ENCODE results near the gene SLC39A5. TPM values are rescaled to one million over a fixed set of nuclear protein-coding genes. Genes with fewer than 3 reads are reported as not detected.

The SLC39A5 gene
- polyA plus RNA-seq, 6 donors from 2014 or later: not detected

GRCh38 chr12:56221757-56222530 lies 7.9 kb upstream of the SLC39A5 start, which contains the start of gene RNF41:
RNF41 (minus strand) TSS chr12:56221922; CDS start chr12:56214047, 7,875 bp downstream.
- ATAC-seq (ENCODE audit: low read depth in 2 of 2) (peak; percentile 73 to 78), DNase-seq (peak; percentile 93)
- Mint-ChIP-seq H3K27ac (peak within 1 kb of the TSS; percentile 100), H3K36me3 (no peaks in the 10 kb centered on the region), H3K27me3 (no peaks in the 10 kb centered on the region), H3K4me1 (peaks cover 37 to 65% (median 46%) of the 10 kb centered on the region in 3 donors), H3K4me3 (peak within 1 kb of the TSS; percentile 97 to 100 (median 99)), H3K9me3 (no peaks in the 10 kb centered on the region)

- ATAC-seq (ENCODE audit: low read depth in 2 of 2) (no peak), DNase-seq (no peak)
- no peaks in the 10 kb centered on the region for H3K36me3 Mint-ChIP-seq
- no peaks in the 10 kb centered on the region for H3K9me3 Mint-ChIP-seq
- peak overlapping the region; percentile 97 to 100 (median 99) for H3K4me3 Mint-ChIP-seq
- no peaks in the 10 kb centered on the region for H3K27me3 Mint-ChIP-seq
- H3K27ac Mint-ChIP-seq: peak overlapping the region; percentile 100
- H3K4me1 Mint-ChIP-seq: peaks cover 37 to 65% (median 46%) of the 10 kb centered on the region in 3 donors
These were observed 7.3 kb upstream of the SLC39A5 start for GRCh38 chr12:56222531-56222895.

DNA sequence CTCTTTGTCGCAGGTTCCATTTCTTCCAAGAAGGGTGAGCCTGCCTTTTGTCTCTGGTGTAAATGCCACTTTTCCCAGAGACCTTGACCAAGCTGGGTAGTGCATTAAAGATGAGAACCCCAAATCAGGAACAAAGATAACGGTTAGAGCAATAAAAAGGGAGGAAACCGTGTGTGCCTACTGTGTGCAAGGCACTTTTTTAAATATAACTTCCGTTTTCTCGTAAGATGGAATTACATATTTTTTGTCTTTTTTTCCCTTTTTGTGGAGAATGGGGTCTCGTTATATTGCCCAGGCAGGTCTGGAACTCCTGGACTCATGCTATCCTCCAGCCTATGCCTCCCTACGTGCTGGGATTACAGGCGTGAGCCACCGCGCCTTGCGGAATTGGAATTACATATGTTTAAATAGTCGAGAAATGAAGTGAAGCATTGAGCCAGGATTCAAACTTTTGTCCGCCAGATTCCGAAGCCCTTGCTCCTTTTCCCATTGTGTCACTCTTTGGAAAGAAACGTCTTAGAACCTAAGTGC lies 6.2 kb upstream of the SLC39A5 start:
- H3K36me3 Mint-ChIP-seq: no peaks in the 10 kb centered on the region
- H3K9me3 Mint-ChIP-seq: no peaks in the 10 kb centered on the region
- H3K27me3 Mint-ChIP-seq: no peaks in the 10 kb centered on the region
- ATAC-seq (ENCODE audit: low read depth in 2 of 2) (no peak), DNase-seq (no peak)
- H3K4me3 Mint-ChIP-seq: peak overlapping the region; percentile 83 to 100 (median 97)
- H3K4me1 Mint-ChIP-seq: peaks cover 37 to 57% (median 46%) of the 10 kb centered on the region in 3 donors
- H3K27ac Mint-ChIP-seq: peak overlapping the region; percentile 75 to 100 (median 94)

DNA sequence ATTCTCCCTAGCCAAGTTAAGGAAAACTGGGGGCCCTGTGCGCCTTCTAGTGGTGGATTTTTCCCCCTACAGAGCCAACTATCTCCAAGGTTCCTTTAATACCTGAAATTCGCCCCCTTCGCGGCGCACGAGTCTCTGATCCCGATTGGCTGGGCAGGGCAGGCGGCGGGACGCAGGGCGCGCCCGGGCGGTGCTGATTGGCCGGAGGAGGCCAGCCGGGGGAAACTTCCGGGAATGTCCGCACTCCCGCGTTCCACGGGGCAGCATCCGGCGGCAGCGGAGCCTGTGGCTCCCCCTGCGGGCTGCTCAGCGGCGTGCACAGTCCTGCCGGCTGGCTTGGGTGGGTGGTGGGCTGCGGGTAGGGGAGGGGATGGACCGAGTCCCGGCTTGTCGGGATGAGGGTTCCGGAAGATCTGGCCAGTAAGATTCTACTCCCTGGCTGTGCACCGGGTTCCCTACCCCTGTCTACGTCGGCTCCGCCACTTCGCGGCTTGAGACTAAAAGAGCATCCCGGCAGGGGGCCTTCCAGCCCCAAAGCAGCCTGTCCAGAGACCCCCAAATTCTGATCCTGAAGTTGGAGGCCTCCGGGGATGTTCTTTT lies 5.6 kb upstream of the SLC39A5 start, which contains the start of gene NABP2:
Gene NABP2 (plus strand): TSS at position 241 of the 600 bp plus-strand sequence. CDS start 515 bp downstream, outside the sequence.
- no peaks in the 10 kb centered on the region for H3K9me3 Mint-ChIP-seq
- H3K27me3 Mint-ChIP-seq: no peaks in the 10 kb centered on the region
- peaks cover 37 to 57% (median 46%) of the 10 kb centered on the region in 3 donors for H3K4me1 Mint-ChIP-seq
- DNase-seq (peak; percentile 92), ATAC-seq (ENCODE audit: low read depth in 2 of 2) (peak; percentile 61 to 63)
- peak within 1 kb of the TSS; percentile 82 to 100 (median 100) for H3K27ac Mint-ChIP-seq
- peak within 1 kb of the TSS; percentile 83 to 100 (median 98) for H3K4me3 Mint-ChIP-seq
- no peaks in the 10 kb centered on the region for H3K36me3 Mint-ChIP-seq

DNA sequence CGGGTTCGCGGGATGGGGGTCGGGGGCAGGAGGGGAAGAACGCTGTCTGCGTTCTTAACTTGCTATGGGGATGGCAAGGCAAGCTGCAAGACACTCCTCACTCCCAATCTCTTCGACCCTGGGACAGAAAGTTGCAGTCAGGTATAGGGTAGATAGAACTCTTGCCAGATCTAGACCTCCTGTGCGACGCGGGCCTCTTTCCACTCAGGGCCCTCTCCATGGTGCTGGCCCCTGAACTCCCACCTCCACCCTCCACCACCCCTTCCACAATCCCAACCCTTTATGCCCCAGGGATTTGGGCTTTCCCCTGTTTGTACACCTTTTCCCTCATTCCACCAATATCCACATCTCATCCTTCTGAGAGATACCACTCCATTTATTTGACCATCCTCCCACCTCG lies 4.9 kb upstream of the SLC39A5 start:
- Mint-ChIP-seq H3K9me3 (no peaks in the 10 kb centered on the region), H3K4me1 (peaks cover 37 to 54% (median 46%) of the 10 kb centered on the region in 3 donors), H3K27me3 (no peaks in the 10 kb centered on the region), H3K36me3 (no peaks in the 10 kb centered on the region), H3K4me3 (peak overlapping the region in 7 of 8 donors; percentile 83 to 100 (median 97)), H3K27ac (peak overlapping the region; percentile 45 to 100 (median 79))
- DNase-seq (no peak), ATAC-seq (ENCODE audit: low read depth in 2 of 2) (no peak)

- Mint-ChIP-seq H3K27ac (no peak overlapping the region), H3K9me3 (no peaks in the 10 kb centered on the region), H3K4me1 (peaks cover 18 to 23% (median 20%) of the 10 kb centered on the region in 3 donors), H3K36me3 (no peaks in the 10 kb centered on the region), H3K4me3 (no peak overlapping the region), H3K27me3 (no peaks in the 10 kb centered on the region)
- DNase-seq (no peak), ATAC-seq (ENCODE audit: low read depth in 2 of 2) (no peak)
These were observed 769 bp upstream of the SLC39A5 start for GRCh38 chr12:56229082-56229481.

- ATAC-seq (ENCODE audit: low read depth in 2 of 2) (no peak), DNase-seq (no peak)
- Mint-ChIP-seq H3K27me3 (no peaks in the 10 kb centered on the region), H3K36me3 (no peaks in the 10 kb centered on the region), H3K4me3 (no peak overlapping the region), H3K9me3 (no peaks in the 10 kb centered on the region), H3K4me1 (peaks cover 5 to 8% (median 8%) of the 10 kb centered on the region in 3 donors), H3K27ac (peak overlapping the region in 1 of 6 donors; percentile 32)
These were observed 757 bp downstream of the SLC39A5 start for GRCh38 chr12:56230432-56231183.

GRCh38 chr12:56231184-56231582 lies 1.3 kb downstream of the SLC39A5 start:
- H3K4me3 Mint-ChIP-seq: peak overlapping the region in 2 of 8 donors; percentile 43 to 64
- DNase-seq (no peak), ATAC-seq (ENCODE audit: low read depth in 2 of 2) (no peak)
- H3K27ac Mint-ChIP-seq: no peak overlapping the region
- peaks cover 2 to 8% (median 6%) of the 10 kb centered on the region in 3 donors for H3K4me1 Mint-ChIP-seq
- H3K27me3 Mint-ChIP-seq: no peaks in the 10 kb centered on the region
- no peaks in the 10 kb centered on the region for H3K9me3 Mint-ChIP-seq
- no peaks in the 10 kb centered on the region for H3K36me3 Mint-ChIP-seq

DNA sequence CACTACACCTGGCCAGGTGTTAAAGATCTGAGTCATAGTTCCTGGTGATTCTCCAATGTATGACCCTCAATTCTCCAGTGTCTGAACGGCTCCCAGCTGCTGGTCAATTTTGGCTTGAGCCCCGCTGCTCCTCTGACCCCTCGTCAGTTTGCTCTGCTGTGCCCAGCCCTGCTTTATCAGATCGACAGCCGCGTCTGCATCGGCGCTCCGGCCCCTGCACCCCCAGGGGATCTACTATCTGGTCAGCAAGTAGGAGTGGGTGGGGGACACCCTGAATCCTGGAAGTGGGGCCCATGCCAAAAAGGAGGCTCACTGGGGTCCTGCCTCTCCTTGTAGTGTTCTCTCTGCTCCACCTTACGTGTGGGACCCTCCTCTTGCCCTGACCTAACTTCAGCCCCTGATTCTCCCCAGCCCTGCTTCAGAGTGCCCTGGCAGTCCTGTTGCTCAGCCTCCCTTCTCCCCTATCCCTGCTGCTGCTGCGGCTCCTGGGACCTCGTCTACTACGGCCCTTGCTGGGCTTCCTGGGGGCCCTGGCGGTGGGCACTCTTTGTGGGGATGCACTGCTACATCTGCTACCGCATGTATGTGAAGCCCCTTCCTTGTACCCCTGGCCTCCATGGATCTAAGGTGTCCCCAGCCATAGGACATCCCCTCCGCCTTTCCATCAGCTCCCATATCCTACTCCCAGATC lies 5.0 kb downstream of the SLC39A5 start:
- no peak for DNase-seq

DNA sequence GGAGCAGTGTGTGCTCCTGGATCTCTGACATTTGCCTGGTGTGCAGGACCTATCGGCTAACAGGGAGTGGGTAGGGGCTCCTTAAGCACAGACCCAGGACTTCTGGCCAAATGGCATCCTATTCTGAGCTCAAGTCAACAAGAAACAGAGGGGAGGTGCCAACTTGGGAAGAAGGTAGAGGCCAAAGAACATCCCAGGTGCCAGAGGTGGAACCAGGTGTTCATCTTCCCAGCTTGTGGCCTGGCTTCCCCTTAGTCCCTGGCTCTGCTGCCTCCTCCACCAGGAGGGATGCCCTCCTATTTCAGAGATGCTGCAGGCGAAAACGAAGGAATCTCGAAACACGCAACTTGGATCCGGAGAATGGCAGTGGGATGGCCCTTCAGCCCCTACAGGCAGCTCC lies 6.2 kb downstream of the SLC39A5 start:
- no peak overlapping the region for H3K27ac Mint-ChIP-seq
- DNase-seq: no peak
- H3K9me3 Mint-ChIP-seq: no peaks in the 10 kb centered on the region
- H3K27me3 Mint-ChIP-seq: no peaks in the 10 kb centered on the region
- peaks cover 0 to 4% (median 0%) of the 10 kb centered on the region in 3 donors for H3K4me1 Mint-ChIP-seq
- H3K36me3 Mint-ChIP-seq: no peaks in the 10 kb centered on the region
- H3K4me3 Mint-ChIP-seq: no peak overlapping the region
- ATAC-seq (ENCODE audit: low read depth in 2 of 2): no peak

More for the DNA sequence above, 5.0 kb downstream of the SLC39A5 start:
- Mint-ChIP-seq H3K9me3 (no peaks in the 10 kb centered on the region), H3K4me1 (peaks cover 0 to 8% (median 6%) of the 10 kb centered on the region in 3 donors), H3K36me3 (no peaks in the 10 kb centered on the region), H3K4me3 (no peak overlapping the region), H3K27me3 (no peaks in the 10 kb centered on the region), H3K27ac (no peak overlapping the region)
- no peak for ATAC-seq (ENCODE audit: low read depth in 2 of 2)

DNA sequence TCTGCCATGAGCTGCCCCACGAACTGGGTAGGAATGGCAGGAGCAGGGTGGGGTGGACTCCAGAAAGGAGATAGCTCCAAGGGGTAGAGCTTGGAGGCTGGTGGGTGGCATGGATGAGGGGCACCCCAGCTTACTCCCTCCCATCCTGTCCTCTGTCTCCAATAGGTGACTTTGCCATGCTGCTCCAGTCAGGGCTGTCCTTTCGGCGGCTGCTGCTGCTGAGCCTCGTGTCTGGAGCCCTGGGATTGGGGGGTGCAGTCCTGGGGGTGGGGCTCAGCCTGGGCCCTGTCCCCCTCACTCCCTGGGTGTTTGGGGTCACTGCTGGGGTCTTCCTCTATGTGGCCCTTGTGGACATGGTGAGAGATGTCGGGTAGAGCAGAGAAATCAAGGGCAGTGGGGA lies 7.1 kb downstream of the SLC39A5 start:
- peak overlapping the region in 1 of 6 donors; percentile 95 for H3K27ac Mint-ChIP-seq
- H3K27me3 Mint-ChIP-seq: no peaks in the 10 kb centered on the region
- H3K36me3 Mint-ChIP-seq: peaks cover 0 to 6% of the 10 kb centered on the region in 2 donors
- DNase-seq: no peak
- peak overlapping the region in 1 of 8 donors; percentile 79 for H3K4me3 Mint-ChIP-seq
- H3K4me1 Mint-ChIP-seq: peaks cover 0 to 10% (median 2%) of the 10 kb centered on the region in 3 donors
- no peak for ATAC-seq (ENCODE audit: low read depth in 2 of 2)
- H3K9me3 Mint-ChIP-seq: no peaks in the 10 kb centered on the region

GRCh38 chr12:56237552-56237951 lies 7.7 kb downstream of the SLC39A5 start:
- Mint-ChIP-seq H3K27ac (peak overlapping the region in 1 of 6 donors; percentile 33), H3K27me3 (no peaks in the 10 kb centered on the region), H3K4me1 (peaks cover 3 to 16% (median 8%) of the 10 kb centered on the region in 3 donors), H3K36me3 (peaks cover 0 to 11% of the 10 kb centered on the region in 2 donors), H3K9me3 (no peaks in the 10 kb centered on the region), H3K4me3 (no peak overlapping the region)
- ATAC-seq (ENCODE audit: low read depth in 2 of 2) (no peak), DNase-seq (no peak)

Data from naive B cell (primary cell).